ENCODE results near the gene GALNT4. TPM values are rescaled to one million over a fixed set of nuclear protein-coding genes. Genes with fewer than 3 reads are reported as not detected.

The GALNT4 gene
- total and polyA plus RNA-seq, 10 of the 15 experiments (the other 5 are each of a cell fraction or from before 2014, with no cell fraction given), result 0.90 to 2.9 (median 1.8) TPM

DNA sequence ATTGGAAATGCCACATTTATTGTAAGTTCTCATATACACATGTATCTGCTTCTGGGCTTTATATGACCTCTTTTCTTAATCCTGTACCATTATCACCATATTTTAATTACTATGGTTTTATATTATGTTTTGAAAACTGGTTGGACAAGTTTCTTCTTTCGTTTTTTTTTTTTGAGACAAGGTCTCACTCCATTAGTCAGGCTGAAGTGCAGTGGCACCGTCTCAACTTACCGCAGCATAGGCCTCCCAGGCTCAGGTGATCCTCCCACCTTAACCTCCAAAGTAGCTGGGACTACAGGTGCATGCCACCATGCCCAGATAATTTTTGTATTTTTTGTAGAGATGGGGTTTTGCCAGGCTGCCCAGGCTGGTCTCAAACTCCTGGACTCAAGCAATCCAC, 44.6 kb downstream of the GALNT4 start:
- intact Hi-C loops (cut with micrococcal nuclease; ENCODE audit: unreplicated experiment) (loop anchor here (10.0 kb wide), 1 partner anchor 1375 kb away; no protein-coding TSS in a partner anchor), in situ Hi-C loops (cut with MboI) (no loop called here)
- no peaks in the 10 kb centered on the region for H4K20me1 ChIP-seq (ENCODE audit: control insufficient read depth, insufficient read depth)
- 67% methylated on average over 3 of the region's 3 CpGs for WGBS (ENCODE audit: insufficient coverage, insufficient replicate concordance, low lambda C conversion rate, missing lambda C conversion rate)
- no peaks in the 10 kb centered on the region for H3K79me2 ChIP-seq (ENCODE audit: control insufficient read depth, insufficient read depth, low read length)
- POLR2A ChIA-PET, result no interaction called here
- FAIRE-seq (no peak), DNase-seq (ENCODE audit: low read depth, low spot score) (no peak), ATAC-seq (no peak)
- CTCF ChIA-PET, result no interaction called here
- no peak overlapping the region for H3K4me2 ChIP-seq (ENCODE audit: control insufficient read depth, insufficient read depth)
- H3K27ac ChIP-seq (ENCODE audit: control insufficient read depth, insufficient read depth), result no peak overlapping the region
- no peak overlapping the region for H2AFZ ChIP-seq (ENCODE audit: control insufficient read depth, low read depth, low read length)
- no peaks in the 10 kb centered on the region for H3K36me3 ChIP-seq (ENCODE audit: control insufficient read depth in 2 of 2, insufficient read depth in 2 of 2, low read length in 1 of 2)
- no TSS peak for BruUV-seq (replicated peaks)
- SMC1A ChIA-PET (ENCODE audit: uncharacterized antibody, unreplicated experiment), result interaction anchor here (0.8 kb wide), 1 partner anchor 1305 kb away, joined by 3 read pairs; no protein-coding TSS in a partner anchor
- H3K4me3 ChIP-seq, result no peak overlapping the region
- H3K27me3 ChIP-seq (replicated peaks in 1 of 2; ENCODE audit: control insufficient read depth in 2 of 2, insufficient read depth in 2 of 2, low read length in 1 of 2), result no peaks in the 10 kb centered on the region
- H3K4me1 ChIP-seq (ENCODE audit: control insufficient read depth, insufficient read depth, low read length), result peaks cover 6% of the 10 kb centered on the region
- no peaks in the 10 kb centered on the region for H3K9me3 ChIP-seq (replicated peaks; ENCODE audit: control insufficient read depth, insufficient read depth, low read length)
- RAD21 ChIA-PET (ENCODE audit: unreplicated experiment), result no interaction called here
- H3K9ac ChIP-seq (ENCODE audit: control insufficient read depth, insufficient read depth, low read length), result no peak overlapping the region
- TF ChIP-seq, protein P1, sequence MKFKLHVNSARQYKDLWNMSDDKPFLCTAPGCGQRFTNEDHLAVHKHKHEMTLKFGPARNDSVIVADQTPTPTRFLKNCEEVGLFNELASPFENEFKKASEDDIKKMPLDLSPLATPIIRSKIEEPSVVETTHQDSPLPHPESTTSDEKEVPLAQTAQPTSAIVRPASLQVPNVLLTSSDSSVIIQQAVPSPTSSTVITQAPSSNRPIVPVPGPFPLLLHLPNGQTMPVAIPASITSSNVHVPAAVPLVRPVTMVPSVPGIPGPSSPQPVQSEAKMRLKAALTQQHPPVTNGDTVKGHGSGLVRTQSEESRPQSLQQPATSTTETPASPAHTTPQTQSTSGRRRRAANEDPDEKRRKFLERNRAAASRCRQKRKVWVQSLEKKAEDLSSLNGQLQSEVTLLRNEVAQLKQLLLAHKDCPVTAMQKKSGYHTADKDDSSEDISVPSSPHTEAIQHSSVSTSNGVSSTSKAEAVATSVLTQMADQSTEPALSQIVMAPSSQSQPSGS (IDR thresholded peaks at IDR 0.05; ENCODE audit: low read length), result no peak
- TF ChIP-seq SIN3A (IDR thresholded peaks at IDR 0.05; ENCODE audit: low read depth, low read length) (no peak), RAD51 (IDR thresholded peaks at IDR 0.05) (no peak), SREBF1 (IDR thresholded peaks at IDR 0.05; ENCODE audit: low read length) (no peak), EZH2 (IDR thresholded peaks at IDR 0.05; ENCODE audit: borderline replicate concordance, control insufficient read depth, low read depth, low read length) (no peak), FOS (IDR thresholded peaks at IDR 0.05; ENCODE audit: borderline replicate concordance, extremely low read depth, insufficient read length) (no peak), RBBP5 (conservative IDR thresholded peaks at IDR 0.05) (no peak), BHLHE40 (IDR thresholded peaks at IDR 0.05; ENCODE audit: borderline replicate concordance in 1 of 2, low read depth in 2 of 2, low read length in 1 of 2) (no peak), SUZ12 (IDR thresholded peaks at IDR 0.05; ENCODE audit: unreplicated experiment) (no peak)
- TF ChIP-seq, protein P2, sequence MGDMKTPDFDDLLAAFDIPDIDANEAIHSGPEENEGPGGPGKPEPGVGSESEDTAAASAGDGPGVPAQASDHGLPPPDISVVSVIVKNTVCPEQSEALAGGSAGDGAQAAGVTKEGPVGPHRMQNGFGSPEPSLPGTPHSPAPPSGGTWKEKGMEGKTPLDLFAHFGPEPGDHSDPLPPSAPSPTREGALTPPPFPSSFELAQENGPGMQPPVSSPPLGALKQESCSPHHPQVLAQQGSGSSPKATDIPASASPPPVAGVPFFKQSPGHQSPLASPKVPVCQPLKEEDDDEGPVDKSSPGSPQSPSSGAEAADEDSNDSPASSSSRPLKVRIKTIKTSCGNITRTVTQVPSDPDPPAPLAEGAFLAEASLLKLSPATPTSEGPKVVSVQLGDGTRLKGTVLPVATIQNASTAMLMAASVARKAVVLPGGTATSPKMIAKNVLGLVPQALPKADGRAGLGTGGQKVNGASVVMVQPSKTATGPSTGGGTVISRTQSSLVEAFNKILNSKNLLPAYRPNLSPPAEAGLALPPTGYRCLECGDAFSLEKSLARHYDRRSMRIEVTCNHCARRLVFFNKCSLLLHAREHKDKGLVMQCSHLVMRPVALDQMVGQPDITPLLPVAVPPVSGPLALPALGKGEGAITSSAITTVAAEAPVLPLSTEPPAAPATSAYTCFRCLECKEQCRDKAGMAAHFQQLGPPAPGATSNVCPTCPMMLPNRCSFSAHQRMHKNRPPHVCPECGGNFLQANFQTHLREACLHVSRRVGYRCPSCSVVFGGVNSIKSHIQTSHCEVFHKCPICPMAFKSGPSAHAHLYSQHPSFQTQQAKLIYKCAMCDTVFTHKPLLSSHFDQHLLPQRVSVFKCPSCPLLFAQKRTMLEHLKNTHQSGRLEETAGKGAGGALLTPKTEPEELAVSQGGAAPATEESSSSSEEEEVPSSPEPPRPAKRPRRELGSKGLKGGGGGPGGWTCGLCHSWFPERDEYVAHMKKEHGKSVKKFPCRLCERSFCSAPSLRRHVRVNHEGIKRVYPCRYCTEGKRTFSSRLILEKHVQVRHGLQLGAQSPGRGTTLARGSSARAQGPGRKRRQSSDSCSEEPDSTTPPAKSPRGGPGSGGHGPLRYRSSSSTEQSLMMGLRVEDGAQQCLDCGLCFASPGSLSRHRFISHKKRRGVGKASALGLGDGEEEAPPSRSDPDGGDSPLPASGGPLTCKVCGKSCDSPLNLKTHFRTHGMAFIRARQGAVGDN (IDR thresholded peaks at IDR 0.05), result no peak
- TF ChIP-seq, protein P3, sequence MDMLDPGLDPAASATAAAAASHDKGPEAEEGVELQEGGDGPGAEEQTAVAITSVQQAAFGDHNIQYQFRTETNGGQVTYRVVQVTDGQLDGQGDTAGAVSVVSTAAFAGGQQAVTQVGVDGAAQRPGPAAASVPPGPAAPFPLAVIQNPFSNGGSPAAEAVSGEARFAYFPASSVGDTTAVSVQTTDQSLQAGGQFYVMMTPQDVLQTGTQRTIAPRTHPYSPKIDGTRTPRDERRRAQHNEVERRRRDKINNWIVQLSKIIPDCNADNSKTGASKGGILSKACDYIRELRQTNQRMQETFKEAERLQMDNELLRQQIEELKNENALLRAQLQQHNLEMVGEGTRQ (IDR thresholded peaks at IDR 0.05; ENCODE audit: borderline replicate concordance, low read depth, low read length), result no peak
- TF ChIP-seq, protein P4, sequence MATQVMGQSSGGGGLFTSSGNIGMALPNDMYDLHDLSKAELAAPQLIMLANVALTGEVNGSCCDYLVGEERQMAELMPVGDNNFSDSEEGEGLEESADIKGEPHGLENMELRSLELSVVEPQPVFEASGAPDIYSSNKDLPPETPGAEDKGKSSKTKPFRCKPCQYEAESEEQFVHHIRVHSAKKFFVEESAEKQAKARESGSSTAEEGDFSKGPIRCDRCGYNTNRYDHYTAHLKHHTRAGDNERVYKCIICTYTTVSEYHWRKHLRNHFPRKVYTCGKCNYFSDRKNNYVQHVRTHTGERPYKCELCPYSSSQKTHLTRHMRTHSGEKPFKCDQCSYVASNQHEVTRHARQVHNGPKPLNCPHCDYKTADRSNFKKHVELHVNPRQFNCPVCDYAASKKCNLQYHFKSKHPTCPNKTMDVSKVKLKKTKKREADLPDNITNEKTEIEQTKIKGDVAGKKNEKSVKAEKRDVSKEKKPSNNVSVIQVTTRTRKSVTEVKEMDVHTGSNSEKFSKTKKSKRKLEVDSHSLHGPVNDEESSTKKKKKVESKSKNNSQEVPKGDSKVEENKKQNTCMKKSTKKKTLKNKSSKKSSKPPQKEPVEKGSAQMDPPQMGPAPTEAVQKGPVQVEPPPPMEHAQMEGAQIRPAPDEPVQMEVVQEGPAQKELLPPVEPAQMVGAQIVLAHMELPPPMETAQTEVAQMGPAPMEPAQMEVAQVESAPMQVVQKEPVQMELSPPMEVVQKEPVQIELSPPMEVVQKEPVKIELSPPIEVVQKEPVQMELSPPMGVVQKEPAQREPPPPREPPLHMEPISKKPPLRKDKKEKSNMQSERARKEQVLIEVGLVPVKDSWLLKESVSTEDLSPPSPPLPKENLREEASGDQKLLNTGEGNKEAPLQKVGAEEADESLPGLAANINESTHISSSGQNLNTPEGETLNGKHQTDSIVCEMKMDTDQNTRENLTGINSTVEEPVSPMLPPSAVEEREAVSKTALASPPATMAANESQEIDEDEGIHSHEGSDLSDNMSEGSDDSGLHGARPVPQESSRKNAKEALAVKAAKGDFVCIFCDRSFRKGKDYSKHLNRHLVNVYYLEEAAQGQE (IDR thresholded peaks at IDR 0.05; ENCODE audit: low read depth, low read length), result no peak
- TF ChIP-seq, protein P5, sequence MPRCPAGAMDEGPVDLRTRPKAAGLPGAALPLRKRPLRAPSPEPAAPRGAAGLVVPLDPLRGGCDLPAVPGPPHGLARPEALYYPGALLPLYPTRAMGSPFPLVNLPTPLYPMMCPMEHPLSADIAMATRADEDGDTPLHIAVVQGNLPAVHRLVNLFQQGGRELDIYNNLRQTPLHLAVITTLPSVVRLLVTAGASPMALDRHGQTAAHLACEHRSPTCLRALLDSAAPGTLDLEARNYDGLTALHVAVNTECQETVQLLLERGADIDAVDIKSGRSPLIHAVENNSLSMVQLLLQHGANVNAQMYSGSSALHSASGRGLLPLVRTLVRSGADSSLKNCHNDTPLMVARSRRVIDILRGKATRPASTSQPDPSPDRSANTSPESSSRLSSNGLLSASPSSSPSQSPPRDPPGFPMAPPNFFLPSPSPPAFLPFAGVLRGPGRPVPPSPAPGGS (IDR thresholded peaks at IDR 0.05; ENCODE audit: borderline replicate concordance, insufficient read depth, low read depth, low read length, poor library complexity, severe bottlenecking), result no peak
